HG03571 (cell line): ENCODE data around the gene AJAP1.
"Not testable (repeated sequence)": the region's sequence is repeated elsewhere in the genome, so short reads cannot be mapped to it uniquely, and the experiment has no call there.

Experiments used
- ATAC-seq: cut with Tn5 transposase; IDR thresholded peaks from one replicate; pipeline ENCODE4 v1.9.1; 2021; ENCODE audit not compliant: unreplicated experiment

AJAP1 gene

GRCh38 chr1:4653796-4654725, at the start of gene AJAP1:
Gene AJAP1, plus strand, starts transcription at chr1:4654609. Its CDS starts 817 bp downstream, at chr1:4655426.
- ATAC-seq: no peak

- no peak for ATAC-seq
Observed at GRCh38 chr1:4605158-4605557, 49.3 kb upstream of the AJAP1 start.

- no peak for ATAC-seq
Observed at GRCh38 chr1:4611563-4612341, 42.7 kb upstream of the AJAP1 start.

GRCh38 chr1:4612991-4613390, 41.4 kb upstream of the AJAP1 start:
- ATAC-seq: no peak

GRCh38 chr1:4613606-4614370, 40.6 kb upstream of the AJAP1 start:
- ATAC-seq: no peak

GRCh38 chr1:4614371-4615137, 39.9 kb upstream of the AJAP1 start:
- no peak for ATAC-seq

GRCh38 chr1:4615138-4615470, 39.3 kb upstream of the AJAP1 start:
- no peak for ATAC-seq

GRCh38 chr1:4615501-4615900, 38.9 kb upstream of the AJAP1 start:
- ATAC-seq: no peak

GRCh38 chr1:4616831-4617465, 37.5 kb upstream of the AJAP1 start:
- no peak for ATAC-seq

GRCh38 chr1:4617506-4617905, 36.9 kb upstream of the AJAP1 start:
- no peak for ATAC-seq

- ATAC-seq: not testable (repeated sequence)
Observed at GRCh38 chr1:4618827-4619226, 35.6 kb upstream of the AJAP1 start.

GRCh38 chr1:4621646-4622045, 32.8 kb upstream of the AJAP1 start:
- ATAC-seq: no peak

GRCh38 chr1:4622821-4623220, 31.6 kb upstream of the AJAP1 start:
- ATAC-seq: no peak

GRCh38 chr1:4624141-4624715, 30.2 kb upstream of the AJAP1 start:
- no peak for ATAC-seq

- no peak for ATAC-seq
Observed at GRCh38 chr1:4624801-4625200, 29.6 kb upstream of the AJAP1 start.

- ATAC-seq: no peak
Observed at GRCh38 chr1:4626061-4626460, 28.3 kb upstream of the AJAP1 start.

- ATAC-seq: no peak
Observed at GRCh38 chr1:4626560-4627319, 27.7 kb upstream of the AJAP1 start.

GRCh38 chr1:4627353-4627752, 27.1 kb upstream of the AJAP1 start:
- no peak for ATAC-seq

GRCh38 chr1:4628992-4629391, 25.4 kb upstream of the AJAP1 start:
- no peak for ATAC-seq
